Hepatocyte (in vitro differentiated cells): Measurements from ENCODE around the gene MACROD2.

Experiments
- CTCF ChIP-seq: fragments of 200-600 bp; sonication (generic); IDR thresholded peaks from 2 replicates; pipeline ENCODE4 v1.5.1; 2016; ENCODE audit warnings: antibody characterized with exemption, mild to moderate bottlenecking; ENCODE audit not compliant: poor library complexity
- EZH2 ChIP-seq: fragments of 200-600 bp; sonication (generic); IDR thresholded peaks from 2 replicates; pipeline ENCODE4 v1.6.1; 2016; ENCODE audit warnings: antibody characterized with exemption, mild to moderate bottlenecking, borderline replicate concordance
- EZH2phosphoT487 ChIP-seq: fragments of 200-600 bp; sonication (generic); IDR thresholded peaks from one replicate; pipeline ENCODE4 v1.6.1; 2018; ENCODE audit warnings: antibody characterized with exemption, mild to moderate bottlenecking, low read depth, moderate library complexity; ENCODE audit not compliant: unreplicated experiment, severe bottlenecking

- TF ChIP-seq CTCF = no peak
- TF ChIP-seq EZH2phosphoT487 = no peak
- no peak for TF ChIP-seq EZH2
These were observed 1410.8 kb downstream of the MACROD2 start for GRCh38 chr20:15406072-15406471.
